Kidney glomerular epithelial cell (primary cell): ENCODE results near the gene AADACL3.
"Not testable (repeated sequence)": the region's sequence is repeated elsewhere in the genome, so short reads cannot be mapped to it uniquely, and the experiment has no call there.

Source experiments
- DNase-seq: peaks from one replicate; lab custom pipeline; 2025; lab: John Stamatoyannopoulos, UW

Gene AADACL3

DNA sequence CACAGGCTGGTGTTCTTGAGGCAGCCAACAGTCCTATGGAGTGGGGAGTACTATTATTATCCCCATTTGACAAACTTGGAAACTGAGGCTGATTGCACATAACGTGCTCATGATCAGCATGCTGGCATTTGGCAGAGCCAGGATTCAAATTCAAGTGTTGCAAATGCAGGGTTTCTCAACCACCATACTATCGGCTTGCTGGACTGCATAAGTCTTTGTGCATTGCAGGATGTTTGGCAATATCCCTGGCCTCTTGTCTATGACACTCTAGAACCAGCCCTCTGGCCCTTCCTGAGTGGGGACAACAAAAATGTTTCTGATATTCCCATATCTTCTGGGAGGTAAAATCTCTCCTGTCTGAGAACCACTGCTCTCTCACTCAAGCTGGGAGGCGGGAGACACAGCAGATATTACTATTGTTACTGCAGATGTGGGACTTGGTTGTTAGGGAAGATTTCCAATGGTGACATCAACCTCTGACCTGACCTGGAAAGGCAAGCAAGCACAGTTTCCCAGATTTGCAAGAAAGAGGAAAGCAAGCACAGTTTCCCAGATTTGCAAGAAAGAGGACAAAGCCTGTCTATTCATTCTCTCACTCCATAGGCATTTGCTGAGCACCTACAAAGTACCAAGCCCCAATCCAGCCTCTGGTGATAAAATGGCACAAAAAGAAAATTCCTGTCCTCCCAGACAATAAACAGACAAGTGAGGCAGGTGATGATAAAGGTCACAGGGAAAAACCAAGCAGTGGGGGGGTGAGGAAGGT, 1.0 kb upstream of the AADACL3 start:
- DNase-seq: no peak

DNA sequence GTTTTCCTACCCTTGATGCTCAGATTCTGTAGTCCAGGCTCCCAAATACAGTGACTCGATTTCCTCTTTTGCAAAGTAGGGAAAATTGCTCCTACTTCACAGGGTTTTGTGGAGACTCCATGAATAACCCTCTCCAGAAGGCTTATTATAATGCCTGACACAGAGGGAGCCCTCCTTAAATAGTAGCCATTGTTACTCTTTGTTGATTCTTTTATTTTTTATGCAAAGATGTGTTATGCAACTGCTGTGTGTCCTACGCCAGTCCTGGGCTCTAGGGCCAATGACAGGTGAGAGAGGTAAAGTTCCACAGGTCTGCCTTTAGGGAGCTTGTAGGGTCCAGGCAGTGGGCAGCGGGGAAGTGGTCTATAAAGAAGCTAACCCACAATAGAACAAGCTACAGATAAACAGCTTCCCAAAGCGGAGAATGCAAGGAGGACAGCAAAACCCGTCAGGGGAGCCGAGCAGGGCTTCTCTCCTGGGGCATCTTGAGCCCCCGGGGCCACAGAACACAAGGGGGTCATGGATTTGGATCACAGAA, 1.5 kb downstream of the AADACL3 start:
- DNase-seq: no peak

DNA sequence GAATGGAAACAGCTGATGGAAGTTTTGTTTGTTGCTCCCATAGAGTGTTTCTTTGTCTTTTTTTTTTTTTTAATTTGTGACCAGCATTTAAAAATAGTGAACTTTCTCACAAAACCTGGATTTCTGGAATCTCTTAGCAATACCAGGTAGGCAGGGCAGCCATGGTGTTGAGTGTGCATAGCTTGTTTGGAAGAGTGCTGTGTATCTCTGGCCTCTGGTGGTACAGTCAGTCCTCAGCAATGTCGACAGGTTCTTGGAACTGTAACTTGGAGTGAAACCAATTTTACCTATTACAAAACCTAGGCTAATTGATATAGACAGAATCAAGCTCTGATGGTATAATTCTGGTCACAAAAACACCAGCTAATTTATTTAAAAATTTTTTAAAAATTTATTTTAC, 6.7 kb downstream of the AADACL3 start:
- no peak for DNase-seq

DNA sequence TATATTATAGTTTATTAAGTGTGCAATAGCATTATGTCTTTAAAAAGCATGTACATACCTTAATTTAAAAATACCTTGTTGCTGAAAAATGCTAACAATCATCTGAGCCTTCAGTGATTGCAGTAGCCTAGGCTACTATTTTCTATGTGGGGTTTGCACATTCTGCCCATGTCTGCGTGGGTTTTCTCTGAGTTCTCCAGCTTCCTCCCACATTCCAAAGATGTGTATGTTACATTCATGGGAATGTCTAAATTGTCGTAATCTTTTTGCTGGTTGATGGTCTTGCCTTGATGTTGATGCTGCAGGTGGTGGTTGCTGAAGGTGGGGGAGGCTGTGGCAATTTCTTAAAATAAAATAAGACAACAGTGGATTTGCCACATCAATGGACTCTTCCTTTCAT, 12.5 kb downstream of the AADACL3 start:
- DNase-seq: no peak

DNA sequence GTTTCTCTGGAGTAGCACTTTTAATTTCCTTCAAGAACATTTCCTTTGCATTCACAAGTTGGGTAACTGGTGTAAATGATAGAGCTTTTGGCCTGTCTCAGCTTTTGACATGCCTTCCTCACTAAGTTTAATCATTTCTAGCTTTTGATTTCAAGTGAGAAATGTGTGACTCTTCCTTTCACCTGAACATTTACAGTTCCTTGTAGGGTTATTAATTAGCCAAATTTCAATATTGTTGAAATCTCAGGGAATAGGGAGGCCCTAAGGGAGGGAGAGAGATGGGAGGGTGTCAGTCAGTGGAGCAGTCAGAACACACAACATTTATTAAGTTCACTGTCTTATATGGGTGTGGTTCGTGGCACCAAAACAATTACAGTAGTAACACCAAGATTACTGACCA, 14.2 kb downstream of the AADACL3 start:
- no peak for DNase-seq

DNA sequence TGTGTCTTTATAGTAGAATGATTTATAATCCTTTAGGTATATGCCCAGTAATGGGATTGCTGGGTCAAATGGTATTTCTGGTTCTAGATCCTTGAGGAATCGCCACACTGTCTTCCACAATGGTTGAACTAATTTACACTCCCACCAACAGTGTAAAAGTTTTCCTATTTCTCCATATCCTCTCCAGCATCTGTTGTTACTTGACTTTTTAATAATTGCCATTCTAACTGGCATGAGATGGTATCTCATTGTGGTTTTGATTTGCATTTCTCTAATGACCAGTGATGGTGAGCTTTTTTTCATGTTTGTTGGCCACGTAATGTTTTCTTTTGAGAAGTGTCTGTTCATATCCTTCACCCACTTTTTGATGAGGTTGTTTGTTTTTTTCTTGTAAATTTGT, 15.2 kb downstream of the AADACL3 start:
- not testable (repeated sequence) for DNase-seq

DNA sequence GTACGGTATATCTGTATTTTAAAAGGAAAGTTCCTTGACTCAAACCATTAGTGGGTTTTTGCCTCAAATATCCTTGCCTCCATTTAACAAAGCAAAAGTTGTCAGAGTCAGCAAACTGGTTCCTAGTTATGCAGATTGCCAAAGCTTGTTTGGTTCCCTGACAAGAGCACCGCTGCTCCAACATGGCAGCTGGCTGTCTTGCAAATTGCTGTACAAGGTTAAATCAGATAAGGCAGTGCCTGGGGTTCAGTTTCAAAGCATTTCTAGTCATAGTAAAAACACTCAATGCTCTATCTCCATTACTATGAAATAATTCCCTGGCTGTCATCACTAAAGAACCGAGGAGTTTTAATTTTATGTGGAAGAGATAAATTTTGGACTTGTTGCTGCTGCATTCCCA, 18.7 kb downstream of the AADACL3 start:
- no peak for DNase-seq

DNA sequence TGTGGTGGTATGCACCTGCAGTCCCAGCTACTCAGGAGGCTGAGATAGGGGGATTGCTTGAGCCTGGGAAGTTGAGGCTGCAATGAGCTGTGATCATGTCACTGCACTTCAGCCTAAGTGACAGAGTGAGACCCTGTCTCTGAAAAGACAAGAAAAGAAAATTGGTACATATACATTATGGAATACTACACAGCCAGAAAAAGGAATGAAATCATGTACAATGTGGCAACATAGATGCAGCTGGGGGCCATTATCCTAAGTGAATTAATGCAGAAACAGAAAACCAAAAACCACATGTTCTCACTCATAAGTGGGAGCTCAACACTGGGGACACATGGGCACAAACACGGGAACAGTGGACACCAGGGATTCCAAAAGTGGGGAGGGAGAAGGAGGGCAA, 23.0 kb downstream of the AADACL3 start:
- no peak for DNase-seq

DNA sequence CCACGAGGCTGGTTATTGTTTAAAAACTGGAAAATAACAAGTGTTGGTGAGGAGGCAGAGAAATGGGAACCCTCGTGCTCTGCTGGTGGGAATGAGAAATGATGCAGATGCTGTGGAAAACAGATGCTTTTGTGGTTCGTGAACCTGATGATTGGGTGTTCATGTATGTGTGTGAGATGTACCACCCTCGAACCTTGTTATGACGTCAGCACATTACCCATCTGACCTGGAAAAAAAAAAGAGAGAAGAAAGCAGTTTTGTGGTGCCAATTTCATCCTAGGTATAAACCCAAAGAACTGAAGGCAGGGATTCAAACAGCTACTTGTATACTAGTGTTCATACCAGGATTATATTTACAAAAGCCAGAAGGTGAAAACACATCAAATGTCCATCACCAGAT, 23.7 kb downstream of the AADACL3 start:
- no peak for DNase-seq

DNA sequence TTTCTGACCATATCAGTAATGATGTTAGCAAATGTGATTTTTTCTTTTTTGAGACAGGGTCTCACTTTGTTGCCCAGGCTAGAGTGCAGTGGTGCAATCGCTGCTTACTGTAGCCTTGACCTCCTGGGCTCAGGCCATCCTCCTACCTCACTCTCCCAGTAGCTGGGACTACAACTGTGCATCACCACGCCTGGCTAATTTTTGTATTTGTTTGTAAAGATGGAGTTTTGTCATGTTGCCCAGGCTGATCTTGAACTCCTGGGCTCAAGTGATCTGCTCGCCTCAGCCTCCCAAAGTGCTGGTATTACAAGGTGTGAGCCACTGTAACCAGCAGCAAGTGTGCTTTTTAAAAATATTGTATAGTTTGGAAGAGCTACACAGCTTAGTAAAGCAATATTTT, 26.0 kb downstream of the AADACL3 start:
- DNase-seq: no peak

DNA sequence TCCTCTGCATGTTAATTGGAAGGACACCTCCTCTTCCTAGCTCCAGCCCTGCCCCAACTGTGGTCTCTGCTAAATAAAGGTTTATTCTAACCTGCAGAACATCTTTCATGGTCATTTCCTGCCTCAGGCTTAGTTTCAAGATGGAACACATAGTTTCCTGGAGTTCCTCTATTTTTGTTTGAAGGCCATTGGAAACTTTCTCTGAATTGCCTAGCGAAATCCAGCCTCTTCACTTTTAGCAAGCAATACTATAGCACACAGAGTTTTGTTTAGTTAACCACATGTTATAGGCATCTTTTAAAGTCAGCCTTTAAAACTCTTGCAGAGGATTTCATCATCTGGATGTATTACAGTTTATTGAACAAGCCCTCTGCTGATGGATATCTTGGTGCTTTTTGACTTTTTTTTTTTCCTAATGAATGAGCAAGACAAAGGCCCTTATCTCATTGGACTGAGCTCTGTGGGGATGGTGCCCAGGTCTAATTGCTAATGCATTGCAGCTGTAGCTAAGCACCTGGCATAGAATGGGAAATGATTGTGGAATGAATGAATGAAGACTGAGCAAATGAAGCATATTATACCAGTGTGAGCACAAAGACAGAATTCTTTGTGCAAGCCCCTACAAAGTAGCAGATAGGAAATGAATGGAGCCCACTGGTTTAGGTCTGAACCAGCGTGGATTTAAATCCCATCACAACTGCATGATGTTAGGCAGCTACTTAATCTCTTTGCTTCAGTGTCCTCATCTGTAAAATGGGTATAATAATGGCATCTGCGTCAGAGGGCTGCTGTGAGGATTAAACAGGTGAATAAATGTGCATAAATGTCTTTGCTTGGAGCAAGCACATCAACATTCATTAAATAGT, 29.4 kb downstream of the AADACL3 start:
- DNase-seq: no peak

DNA sequence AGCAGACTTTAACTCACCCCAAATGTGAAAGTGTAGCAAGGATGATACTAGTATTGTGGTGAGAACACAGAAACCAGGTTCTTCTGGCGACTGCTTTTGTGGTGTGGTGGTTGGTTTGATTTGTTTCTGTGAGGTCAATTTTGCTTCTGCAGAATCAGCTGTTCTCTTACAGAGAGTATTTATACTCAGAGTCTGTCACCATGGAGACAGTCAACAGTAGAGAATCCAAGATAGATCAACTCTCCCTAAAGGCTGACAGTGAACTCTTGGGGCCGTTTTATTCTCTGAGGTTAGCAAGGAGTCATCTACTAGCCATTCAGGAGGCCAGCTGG, 30.0 kb downstream of the AADACL3 start, which contains the start of gene CFAP107:
Gene CFAP107 (plus strand): TSS at position 209 of the 332 bp plus-strand sequence. CDS start 231 bp downstream, outside the sequence.
- no peak for DNase-seq

DNA sequence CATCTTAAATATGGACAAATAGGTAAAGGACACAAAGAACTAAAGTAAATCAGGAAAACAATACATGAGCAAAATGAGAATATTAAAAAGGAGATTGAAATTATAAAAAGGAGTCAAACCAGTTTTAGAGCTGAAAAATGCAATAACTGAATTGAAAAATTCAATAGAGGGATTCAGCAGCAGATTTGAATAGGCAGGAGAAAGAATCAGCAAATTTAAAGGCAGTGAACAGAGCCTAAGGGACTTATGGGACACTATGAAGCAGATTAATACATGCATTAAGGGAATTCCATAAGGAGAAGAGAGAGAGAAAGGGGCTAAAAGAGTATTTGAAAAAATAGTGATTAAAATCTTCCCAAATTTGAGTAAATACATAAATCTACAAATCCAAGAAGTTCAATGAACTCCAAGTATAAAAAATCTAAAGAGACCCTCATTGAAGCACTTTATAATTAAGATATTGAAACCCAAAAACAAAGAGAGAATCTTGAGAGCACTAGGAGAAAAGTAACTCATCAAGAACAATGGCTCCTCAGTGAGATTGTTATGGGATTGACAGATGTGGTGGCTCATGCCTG, 33.0 kb downstream of the AADACL3 start:
- DNase-seq: no peak

DNA sequence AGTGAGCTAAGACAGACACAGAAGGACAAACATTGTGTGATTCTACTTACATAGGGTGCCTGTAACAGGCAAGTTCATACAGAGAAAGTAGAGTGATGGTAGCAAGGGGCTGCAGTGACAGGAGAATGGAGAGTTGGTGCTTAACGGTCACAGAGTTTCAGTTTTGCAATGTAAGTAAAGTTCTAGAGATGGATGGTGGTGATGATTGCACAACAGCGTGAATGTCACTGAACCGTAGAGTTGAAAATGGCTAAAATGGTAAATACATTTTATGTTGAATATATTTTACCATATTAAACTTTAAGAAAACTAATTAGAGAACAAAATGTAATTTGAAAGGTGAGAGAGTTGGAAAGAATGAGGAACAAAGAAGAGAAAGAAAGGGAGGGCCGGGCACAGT, 38.8 kb downstream of the AADACL3 start:
- no peak for DNase-seq

DNA sequence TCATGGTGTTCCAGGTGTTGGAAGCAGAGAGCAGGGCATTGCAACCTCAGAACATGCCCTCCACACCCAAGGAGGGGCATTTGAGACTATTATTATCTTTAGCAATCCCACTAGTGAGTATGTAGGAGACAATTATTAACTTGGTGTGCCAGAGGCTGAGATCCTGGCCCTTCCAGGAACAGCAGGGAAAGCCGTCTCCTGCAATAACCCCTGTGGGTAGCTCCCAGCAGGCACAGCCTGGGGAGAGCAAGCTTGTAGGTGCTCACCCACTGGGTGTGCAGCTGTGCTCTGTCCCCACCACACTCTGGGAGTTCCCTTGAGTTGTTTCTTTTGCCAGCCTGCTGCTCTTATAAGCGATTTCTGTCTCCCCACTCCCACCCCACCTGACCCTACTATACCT, 40.4 kb downstream of the AADACL3 start:
- DNase-seq: no peak

DNA sequence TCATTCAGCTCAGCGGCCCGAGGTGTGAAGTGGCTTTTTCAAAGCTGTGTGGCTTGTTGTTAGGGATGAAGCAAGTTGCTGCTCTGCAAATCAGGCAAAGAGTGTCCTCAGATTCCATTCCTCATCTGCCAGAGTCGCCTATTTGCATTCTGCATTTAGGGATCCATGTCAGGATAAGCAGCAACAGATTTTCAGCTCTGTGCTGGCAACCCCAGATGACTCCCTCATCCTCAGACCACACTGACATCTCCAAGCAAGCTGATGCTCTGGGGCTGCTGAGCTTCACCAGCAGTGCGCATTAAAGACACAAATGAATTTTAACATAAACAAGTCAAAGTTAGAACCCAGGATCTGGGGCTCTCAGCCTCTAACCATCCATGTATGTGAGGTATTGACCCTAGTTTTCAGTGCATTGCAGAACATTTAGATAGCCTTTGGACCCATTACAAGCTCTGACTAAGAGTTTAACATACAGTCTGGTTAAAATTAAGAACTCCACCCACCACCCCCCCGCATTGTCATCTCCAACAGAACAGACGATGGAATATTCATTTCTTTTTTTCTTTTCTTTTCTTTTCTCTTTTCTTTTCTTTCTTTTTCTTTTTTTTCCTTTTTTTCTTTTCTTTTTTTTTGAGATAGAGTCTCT, 41.0 kb downstream of the AADACL3 start:
- no peak for DNase-seq

DNA sequence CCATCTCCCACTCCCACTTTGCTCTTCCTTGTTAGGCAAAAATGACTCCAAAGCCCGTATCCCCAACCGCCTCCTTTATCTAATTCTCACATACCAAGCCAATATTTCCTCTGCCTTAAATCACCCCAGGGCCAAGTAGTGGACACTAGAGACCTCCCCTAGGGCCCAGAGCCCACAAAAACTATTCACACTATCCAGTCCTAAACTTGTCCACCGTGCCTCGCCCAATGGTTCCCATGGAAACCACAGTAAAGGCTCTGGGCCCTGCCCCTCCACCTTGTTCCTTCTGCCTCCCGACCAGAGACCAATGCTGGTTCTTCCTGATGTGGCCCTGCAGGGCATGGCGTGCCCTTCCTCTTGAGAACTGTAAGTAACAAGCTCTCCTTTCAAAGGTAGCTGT, 41.9 kb downstream of the AADACL3 start:
- no peak for DNase-seq

DNA sequence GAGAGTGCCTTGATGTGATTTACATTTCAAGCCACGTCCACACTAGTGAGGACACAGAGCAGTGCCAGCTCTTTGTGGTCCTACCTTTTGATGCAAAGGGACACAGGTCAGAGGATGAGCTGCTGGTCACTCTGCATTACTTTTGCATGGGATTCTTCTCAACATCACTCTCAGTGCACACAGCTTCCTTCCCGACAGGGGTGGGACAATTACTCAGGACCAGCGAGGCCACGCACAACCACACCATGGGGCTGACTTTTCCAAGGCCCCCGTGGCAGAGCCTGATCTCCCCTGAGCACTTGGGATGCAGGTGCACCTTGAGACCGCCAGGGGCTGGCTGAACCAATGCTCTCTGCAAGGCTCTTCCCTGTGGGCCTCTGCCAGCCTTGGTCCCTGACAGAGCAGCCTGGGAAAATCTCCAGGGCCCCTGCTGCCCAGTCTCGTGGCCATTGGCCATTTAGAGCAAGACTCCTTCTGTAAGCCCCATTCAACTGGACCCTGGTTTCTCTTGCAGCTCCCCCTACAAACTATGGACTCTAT, 44.4 kb downstream of the AADACL3 start:
- no peak for DNase-seq

DNA sequence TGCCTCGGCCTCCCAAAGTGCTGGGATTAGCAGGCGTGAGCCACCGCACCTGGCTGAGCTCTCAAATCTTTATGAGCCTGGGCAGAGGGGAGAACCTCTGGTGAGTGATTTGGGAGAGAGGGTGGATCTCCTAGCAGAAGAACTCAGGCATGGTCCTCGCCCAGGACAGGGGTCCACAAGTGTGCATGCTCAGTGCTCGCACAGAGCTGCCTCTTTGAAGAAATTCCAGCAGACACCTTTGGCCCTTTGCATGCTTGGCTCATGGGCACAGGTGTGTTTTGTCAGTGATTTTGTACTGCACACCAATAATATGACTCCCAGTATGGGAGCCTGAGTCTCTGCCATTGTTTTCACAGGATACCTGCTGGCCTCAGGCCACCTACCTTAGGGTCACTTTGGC, 45.9 kb downstream of the AADACL3 start:
- no peak for DNase-seq

DNA sequence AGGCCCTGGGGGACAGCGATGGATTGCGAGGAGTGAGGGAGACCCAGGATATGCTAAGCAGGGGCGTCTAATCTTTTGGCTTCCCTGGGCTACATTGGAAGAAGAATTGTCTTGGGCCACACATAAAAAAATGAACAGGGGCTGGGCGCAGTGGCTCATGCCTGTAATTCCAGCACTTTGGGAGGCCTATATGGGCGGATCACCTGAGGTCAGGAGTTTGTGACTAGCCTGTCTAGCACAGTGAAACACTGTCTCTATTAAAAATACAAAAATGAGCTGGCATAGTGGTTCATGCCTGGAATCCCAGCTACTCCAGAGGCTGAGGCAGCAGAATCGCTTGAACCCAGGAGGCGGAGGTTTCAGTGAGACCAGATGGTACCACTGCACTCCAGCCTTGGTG, 46.9 kb downstream of the AADACL3 start:
- DNase-seq: no peak

DNA sequence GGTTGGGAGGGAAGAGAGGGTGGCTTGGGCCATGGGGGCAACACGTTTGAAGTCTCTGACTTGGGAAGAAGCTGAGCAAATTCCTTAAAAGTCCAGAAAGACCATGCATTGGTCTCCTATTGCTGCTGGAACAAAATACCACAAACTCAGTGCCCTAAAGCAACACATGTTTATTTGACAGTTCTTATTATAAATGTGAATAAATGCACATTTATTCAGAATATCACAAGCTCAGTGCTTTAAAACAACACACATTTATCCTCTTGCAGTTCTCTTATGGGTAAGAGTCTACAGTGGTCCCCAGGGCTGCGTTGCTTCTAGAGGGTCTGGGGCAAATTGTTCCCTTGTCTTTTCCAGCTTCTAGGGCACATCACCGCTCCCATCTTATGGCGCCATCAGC, 47.6 kb downstream of the AADACL3 start:
- DNase-seq: no peak

DNA sequence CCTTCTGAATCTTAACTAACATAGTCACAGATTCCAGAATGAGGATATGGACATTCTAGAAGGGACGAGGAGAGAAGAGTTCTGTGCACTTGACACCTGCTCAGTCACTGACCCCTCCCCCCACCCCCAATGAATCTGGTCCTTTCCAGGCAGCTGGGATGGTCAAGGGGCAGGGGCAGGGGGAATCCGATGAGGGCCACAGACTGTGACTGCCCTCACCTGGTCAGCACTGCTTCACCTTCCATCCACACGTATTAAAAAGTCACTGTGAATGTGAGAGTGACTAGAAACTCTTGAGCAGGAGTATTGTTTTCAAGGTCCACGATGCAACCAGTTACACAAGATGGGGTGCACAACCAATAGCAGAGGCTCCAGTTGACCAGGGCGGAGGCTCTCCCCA, 48.1 kb downstream of the AADACL3 start:
- DNase-seq: no peak
